HG03469 (cell line): ENCODE data around the gene TNFAIP3.

Experiments
- ATAC-seq: cut with Tn5 transposase; IDR thresholded peaks from one replicate; pipeline ENCODE4 v1.9.1; 2021; ENCODE audit warnings: mild to moderate bottlenecking, moderate library complexity, moderate number of reproducible peaks; ENCODE audit not compliant: unreplicated experiment

Gene TNFAIP3

DNA sequence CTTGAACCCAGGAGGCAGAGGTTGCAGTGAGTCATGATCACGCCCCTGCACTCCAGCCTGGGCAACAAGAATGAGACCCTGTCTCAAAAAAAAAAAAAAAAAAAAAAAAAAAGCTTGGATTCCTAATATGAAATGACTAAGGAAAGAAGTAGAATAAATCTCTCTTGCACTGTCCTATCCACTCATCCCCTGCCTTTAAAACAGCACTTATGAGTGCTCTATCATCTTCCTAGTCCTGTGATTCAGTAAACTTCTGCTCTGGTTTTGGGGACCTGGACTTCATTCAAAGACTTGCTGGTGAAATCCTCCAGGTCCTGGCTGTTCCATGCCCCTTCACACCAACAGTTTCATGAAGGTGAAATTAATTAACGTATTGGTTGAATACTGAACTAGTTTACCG is 29.6 kb downstream of the TNFAIP3 start:
- ATAC-seq, result no peak

DNA sequence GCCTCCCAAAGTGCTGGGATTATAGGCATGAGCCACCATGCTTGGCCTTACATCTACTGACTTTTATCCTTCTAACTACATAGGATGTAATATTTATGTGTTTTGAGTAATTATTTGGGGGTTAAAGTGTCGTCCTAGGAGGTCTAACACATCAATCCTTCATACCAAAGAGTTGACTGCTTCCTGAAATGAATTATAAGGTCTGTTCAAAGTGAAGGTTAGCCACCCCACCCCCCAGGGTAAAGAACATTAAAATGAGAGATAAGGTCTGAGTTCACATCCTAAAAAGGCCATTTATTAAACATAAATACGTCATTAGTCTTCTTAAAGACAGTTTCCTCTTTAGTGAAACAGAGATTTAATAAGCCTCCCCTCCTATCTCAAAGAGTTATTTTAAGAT is 33.8 kb downstream of the TNFAIP3 start:
- ATAC-seq, result no peak

DNA sequence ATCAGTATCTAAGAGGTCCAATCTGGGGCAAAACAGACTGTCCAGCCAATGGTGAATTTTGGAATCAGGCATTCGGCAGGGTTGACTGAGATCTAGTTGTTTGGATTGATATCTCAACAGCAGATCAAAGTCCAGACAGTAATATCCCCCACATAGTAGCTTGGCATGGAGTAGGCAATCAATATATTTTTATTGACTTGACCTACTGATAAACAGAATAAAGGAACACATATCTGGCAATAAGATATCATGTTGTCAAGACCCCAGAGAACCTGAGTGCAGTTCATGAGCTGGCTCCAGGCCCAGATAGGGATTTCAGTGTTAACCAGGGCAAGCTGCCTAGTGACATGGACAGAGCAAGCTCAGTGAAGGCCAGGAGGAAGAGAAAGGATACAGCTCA is 34.4 kb downstream of the TNFAIP3 start:
- no peak for ATAC-seq

DNA sequence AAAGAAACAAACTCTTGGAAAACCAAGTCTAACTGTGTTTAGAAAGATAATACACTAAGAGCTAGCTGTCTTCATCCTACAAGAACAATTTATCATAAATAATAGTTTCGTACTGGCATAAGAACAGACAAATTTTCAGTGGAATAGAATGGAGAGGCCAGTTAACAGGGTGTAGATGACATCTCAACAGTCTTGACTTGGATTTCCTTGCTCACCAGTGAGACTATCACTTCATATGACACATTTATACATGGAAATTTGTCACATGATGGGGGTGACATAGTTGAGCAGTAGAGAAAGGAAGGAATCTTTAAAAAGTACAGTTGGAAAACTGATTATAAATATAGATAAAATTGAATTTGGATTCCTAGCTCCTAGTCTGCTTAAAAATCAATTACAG is 35.6 kb downstream of the TNFAIP3 start:
- no peak for ATAC-seq

DNA sequence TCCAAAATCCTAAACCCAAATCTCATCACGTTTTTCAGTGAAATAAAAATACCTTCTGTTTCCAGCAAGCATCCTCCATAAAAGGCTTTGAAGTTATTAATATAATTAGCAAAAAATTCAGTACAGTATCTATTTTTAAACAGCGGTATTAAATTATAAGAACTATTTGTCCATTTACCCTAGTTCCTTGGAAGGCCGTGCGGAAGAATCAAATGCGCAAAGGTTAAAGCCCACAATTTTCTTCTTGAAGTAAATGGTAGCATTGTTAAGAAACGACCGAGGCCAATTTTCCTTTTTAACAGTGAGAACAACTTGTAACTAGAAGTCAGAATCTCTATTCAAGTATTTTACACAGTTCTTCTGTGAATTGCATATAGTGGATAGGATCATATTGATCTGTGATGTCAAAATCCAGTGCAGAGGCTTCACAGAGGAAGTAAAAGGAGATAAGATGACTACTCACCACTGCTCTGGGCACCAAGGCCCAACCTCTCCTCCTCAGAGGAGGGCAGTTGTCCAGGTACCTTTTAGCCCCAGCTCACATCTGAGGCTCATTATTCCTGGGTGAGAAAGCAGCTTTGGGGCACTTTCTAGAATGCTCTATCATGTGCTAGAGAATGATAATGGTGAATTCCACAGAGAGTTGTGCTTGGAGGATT is 36.3 kb downstream of the TNFAIP3 start:
- no peak for ATAC-seq

DNA sequence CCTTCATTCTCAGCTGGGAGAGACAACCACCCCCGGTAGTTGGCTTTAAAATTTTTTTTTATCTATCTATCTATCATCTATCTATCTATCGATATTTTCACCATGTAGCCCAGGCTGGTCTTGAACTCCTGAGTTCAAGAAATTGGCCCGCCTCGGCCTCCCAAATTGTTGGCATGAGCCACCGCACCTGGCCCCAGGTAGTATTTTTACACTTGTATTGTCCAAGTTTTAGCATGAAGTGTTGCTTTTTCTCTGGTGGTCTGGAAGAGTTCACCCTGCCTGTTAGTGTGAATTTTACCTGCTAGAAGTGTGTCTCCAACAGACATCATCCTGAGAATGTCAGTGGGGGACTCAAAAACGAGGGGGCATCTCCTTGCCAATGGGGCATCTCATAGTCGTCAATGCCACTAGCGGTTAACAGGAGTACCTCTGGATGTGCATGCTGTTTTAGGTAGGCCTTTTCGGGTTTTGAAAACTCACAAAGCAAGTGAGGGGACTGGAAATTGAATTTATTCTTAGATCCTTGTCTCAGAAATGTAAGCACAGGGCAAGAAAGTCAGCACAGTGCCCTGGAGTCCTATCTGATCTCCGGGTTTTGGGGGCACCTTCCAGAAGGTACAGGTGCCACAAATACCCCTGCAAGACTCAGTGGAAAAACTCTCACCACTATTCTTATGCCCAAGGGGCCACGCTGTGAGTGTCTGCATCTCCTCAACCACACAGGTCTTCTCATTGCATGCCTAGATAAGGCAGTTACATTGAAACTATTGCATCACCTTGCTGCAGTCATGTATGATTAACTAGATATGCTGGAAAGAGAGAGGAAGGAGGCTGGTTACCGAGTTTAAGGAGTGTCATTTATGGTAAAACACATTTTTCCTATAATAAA is 37.1 kb downstream of the TNFAIP3 start:
- ATAC-seq, result peak; percentile 63

DNA sequence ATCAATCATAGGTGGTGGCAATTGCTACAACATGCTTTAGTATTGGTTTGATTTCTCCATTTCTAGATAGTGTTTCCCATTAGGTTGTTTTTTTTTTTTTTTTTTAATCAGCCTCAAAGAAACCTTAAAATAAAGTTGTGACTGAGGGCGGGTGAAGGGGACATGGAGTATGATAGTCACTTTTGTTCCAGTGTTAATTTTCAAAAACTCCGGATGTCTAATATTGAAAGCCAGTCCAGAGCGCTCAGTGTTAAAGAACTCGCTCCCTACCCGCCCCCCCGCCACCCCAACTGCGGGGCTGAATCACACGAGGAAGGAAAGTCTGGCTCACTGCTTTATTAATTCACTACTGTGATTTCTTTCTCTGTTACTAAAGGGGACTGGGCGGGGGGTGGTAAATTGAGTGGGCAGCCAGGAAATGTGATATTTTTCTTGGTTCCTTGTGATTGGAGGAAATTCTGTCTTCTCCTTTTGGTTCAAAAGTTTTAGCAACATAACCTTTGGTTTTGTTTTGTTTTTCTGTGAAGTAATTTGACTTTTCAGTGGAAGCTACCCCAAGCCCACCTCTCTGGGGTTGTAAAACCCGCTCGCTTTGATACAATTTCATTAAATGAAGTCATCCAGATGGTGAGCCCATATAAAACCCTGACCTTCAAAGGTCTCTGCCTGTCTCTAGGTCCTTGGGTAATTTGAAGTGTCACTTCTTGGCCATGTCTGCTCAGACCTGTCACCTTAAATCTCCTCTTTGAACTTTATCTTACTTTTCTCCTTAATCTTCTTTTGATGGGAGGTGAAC is 38.0 kb downstream of the TNFAIP3 start:
- peak; percentile 10 for ATAC-seq

DNA sequence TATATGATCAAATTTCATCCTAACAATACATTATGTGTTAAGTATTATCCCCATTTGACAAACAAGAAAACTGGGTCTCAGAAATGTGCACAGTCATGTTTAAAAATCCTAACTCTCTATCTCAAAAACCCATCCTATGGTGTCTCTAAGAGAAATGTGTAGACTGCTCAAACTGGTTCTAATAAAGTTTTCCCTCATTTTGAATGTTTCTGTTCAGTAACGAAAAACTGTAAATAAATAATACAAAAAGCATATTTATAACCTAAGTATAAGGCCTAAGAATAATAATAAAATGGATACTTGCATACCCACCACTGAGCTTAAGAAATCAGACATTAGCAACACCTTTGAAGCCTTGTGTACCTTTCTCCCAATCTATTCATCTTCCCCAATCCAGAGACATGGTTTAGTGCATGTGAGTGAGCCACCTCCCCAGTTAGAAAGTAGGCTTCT is 39.0 kb downstream of the TNFAIP3 start:
- no peak for ATAC-seq

DNA sequence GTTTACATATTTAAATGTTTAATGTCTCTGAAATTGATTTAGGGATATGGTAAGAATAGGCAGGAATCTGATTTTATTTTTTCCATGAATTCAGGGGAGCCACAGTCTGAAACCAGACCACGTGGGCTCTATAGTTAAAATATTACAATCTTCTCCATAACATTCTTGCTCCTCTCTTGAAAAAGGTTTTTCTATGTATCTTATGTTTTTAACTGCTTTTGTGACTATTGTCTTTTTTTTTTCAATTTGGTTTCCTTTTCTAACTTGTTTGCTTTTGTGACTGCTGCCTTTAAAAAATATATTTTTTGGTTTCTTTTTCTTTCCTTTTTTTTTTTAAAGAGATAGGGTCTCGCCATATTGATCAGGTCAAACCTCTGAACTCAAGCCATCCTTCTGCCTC is 40.1 kb downstream of the TNFAIP3 start:
- ATAC-seq, result no peak

DNA sequence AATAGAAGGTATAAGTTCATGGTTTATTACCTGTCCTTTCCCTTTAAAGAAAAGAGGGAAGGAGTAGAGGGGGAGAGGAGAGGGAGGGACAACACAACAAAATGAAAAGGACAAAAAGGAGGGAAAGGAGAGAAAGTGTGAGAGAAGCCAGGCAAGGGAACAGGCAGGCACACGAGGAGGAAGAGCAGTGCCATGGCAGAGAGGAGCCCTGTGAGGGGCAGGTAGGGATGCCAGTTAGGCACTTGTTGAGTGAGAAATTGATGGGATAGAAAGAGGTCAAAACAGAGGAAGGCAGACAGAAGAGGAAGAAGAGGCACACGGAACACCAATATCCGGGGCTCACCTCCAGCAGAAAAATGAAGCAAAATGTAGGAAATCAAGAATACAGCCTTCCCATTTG is 42.5 kb downstream of the TNFAIP3 start:
- no peak for ATAC-seq

DNA sequence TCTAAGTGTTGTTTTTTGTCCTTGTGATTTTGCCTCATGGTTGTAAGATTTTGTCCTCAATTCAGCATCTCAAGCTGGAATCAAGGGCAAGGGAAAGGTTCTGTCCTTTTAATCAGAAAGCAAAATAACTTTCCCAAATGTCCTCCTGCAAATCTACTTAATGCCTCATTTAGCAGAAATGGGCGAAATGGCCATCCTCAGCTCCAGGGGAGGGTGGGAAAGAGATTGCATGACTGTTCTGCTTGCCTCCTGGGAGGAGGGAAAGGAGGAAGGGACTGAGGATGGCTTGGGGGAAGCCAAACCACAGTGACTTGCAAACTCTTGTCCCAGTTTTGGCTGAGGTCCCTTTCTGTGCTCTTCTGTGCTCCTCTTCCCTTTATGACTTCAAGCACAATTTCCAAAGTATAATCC is 43.4 kb downstream of the TNFAIP3 start:
- ATAC-seq, result no peak

DNA sequence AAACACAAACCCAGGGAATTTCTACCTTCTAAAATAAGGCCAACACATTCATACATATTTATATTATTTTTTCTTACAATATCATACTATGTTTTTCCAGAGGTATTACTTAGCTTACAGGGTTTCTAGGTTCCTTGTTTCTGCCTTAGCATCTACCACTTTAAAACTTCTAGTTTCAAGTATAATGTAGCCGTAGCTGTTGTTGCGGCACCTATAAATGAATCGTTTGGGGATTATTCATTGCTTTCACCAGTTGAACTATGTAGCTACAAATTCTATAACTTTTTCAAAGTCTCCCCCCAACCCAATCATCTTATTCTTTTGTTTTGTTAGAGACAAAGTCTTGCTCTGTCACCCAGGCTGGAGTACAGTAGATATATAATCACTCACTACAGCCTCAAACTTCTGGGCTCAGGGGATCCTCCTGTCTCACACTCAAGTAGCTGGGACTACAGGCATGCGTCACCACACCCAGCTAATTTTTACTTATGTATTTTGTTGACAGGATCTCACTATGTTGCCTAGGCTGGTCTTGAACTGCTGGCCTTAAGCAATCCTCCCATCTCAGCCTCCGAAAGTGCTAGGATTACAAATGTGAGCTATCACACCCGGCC is 43.9 kb downstream of the TNFAIP3 start:
- no peak for ATAC-seq

DNA sequence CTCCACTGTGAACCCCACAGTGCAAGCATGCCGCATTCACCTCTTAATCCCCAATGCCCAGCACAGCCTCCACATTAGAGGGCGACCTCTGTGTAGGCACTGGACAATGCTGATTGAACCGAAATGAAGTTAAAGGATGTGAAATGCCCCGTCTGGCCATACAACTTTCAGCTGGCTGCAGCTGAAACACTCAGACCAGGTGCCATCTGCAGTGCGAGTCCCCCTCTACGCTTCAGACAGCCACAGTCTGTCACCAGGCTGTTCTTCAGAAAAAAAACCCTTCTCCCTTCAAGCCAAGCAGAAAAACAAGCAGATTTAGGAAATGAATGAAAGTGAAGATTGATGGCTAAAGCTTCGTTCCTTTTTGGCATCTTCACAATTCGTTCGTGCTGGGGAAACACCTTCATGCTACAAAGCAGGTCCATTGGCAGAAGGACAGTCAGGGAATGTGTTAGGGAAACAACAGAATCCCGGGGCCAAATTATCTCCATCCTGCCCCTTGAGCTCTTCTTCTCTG is 44.7 kb downstream of the TNFAIP3 start:
- no peak for ATAC-seq

DNA sequence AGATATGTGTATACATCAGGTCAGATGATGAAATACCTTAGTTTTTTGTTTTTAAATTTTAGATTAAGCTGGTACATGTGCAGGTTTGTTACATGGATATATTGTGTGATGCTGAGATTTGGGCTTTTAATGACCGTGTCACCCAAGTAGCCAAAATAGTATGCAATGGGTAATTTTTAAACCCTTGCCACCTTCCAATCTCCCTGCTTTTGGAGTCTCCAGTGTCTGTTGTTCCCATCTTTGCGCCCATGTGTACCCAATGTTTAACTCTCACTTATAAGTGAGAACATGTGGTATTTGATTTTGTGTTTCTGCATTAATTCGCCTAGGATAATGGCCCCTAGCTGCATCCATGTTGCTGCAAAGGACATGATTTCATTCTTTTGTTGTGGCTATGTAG is 45.8 kb downstream of the TNFAIP3 start:
- no peak for ATAC-seq

DNA sequence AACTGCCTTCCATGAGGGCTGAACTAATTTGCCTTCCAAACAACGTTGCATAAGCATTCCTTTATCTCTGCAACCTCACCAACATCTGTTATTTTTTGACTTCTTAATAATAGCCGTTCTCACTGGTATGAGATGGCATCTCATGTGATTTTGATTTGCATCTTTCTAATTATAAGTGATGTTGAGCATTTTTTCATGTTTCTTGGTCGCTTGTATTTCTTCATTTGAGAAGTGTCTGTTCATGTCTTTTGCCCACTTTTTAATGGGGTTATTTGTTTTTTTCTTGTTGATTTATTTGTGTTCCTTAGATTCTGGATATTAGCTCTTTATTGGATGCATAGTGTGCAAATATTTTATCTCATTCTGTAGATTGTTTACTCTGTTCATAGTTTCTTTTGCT is 46.4 kb downstream of the TNFAIP3 start:
- no peak for ATAC-seq

DNA sequence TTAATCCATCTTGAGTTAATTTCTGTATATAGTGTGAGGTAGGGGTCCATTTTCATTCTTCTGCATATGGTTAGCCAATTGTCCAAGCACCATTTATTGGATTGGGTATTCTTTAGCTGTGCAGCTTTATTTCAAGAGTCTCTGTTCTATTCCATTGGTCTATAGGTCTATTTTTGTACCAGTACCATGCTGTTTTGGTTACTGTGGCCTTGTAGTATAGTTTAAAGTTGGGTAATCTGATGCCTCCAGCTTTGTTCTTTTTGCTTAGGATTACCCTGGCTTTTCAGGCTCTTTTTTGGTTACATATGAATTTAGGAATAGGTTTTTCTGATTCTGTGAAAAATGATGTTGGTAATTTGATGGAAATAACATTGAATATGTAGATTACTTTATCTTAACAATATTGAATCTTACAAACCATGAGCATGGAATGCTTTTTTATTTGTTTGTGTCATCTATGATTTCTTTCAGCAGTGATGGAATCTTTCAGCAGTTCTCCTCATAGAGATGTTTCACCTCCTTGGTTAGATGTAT is 47.0 kb downstream of the TNFAIP3 start:
- ATAC-seq, result no peak

DNA sequence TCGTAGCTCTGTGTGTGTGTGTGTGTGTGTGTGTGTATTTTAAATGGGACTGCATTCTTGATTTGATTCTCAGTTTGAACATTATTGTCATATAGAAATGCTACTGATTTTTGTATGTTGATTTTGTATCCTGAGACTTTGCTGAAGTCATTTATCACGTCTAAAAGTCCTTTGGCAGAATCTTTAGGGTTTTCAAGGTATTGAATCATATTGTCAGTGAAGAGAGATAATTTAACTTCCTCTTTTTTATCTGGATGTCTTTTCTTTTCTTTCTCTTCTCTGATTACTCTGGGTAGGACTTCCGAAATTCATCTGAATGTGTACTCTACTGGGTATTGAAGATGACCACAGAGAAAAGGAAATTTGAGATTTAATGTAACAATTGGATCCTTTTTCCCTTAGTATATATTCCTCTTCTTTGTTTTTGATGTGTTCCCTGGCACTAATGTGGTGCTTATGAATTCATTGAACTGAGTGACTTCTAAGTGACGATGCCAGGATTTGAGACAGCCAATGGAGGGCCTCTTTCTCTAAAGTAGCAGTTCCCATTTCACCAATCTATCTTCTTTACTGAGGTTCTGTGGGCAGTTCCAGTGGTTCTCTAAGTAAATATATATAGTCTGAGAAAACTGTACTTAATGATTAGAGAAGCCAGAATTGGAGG is 47.6 kb downstream of the TNFAIP3 start:
- ATAC-seq, result no peak

DNA sequence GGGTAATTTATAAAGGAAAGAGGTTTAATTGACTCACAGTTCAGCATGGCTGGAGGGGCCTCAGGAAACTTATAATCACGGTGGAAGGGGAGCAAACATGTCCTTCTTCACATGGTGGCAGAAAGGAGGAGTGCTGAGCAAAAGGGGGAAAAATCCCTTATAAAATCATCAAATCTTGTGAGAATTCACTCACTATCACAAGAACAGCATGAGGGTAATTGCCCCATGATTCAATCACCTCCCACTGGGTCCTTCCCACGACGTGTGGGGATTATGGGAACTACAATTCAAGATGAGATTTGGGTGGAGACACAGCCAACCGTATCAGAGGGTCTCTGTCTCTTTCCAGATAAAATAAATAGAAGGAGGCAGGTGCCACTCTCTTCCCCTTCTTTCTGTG is 48.7 kb downstream of the TNFAIP3 start:
- ATAC-seq, result no peak

DNA sequence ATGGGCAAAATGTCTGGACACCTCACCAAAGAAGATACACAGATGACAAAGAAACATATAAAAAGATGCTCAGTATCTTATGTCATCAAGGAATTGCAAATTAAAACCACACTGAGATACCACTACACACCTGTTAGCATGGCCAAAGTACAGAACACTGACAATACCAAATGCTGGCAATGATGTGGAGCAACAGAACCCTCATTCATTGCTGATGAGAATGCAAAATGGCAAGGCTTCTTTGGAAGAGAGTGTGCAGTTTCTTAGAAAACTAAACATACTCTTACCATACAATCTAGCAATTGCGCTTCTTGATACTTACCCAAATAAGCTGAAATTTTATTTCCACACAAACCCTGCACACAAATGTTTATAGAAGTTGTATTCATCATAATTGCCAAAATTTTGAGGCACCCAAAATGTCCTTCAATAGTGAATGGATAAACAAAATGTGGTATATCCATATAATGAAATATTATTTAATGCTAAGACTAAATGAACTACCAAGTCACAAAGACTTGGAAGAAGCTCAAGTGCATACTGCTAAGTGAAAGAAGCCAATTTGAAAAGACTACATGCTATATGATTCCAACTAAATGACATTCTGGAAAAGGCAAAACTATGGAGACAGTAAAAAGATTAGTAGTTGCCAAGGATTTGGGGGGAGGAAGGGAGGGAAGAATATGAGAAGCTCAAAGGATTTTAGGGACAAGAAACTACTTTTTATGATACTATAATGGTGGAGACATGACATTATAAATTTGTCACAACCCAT is 50.7 kb downstream of the TNFAIP3 start:
- no peak for ATAC-seq
